Parathyroid adenoma (tissue), 2 donors: ENCODE results near the gene VIPR2.

ENCODE experiments used
- H2AFZ ChIP-seq: fragments of 300-600 bp; sonication (generic); one replicate; pipeline ENCODE4 v1.7.0; 2017; ENCODE audit warnings: antibody characterized with exemption, mild to moderate bottlenecking
- H3K27ac ChIP-seq: fragments of 300-600 bp; sonication (generic); one replicate; pipeline ENCODE4 v1.7.0; 2017
- H3K27me3 ChIP-seq: fragments of 300-600 bp; sonication (generic); one replicate; pipeline ENCODE4 v1.7.0; 2017; ENCODE audit warnings: low read length; ENCODE audit not compliant: control insufficient read depth, insufficient read depth
- H3K36me3 ChIP-seq: fragments of 300-600 bp; sonication (generic); one replicate; pipeline ENCODE4 v1.7.0; 2017; ENCODE audit warnings: low read length; ENCODE audit not compliant: control insufficient read depth, insufficient read depth
- H3K4me1 ChIP-seq: fragments of 300-600 bp; sonication (generic); one replicate; pipeline ENCODE4 v1.7.0; 2017; ENCODE audit warnings: control low read depth
- H3K4me2 ChIP-seq: fragments of 300-600 bp; sonication (generic); one replicate; pipeline ENCODE4 v1.7.0; 2017; ENCODE audit warnings: low read length
- H3K4me3 ChIP-seq: fragments of 300-600 bp; sonication (generic); one replicate; pipeline ENCODE4 v1.7.0; 2017; ENCODE audit warnings: low read depth, low read length
- H3K79me2 ChIP-seq: fragments of 300-600 bp; sonication (generic); one replicate; pipeline ENCODE4 v1.7.0; 2017; ENCODE audit warnings: control low read depth
- H3K9ac ChIP-seq: fragments of 300-600 bp; sonication (generic); one replicate; pipeline ENCODE4 v1.7.0; 2017; ENCODE audit warnings: mild to moderate bottlenecking
- H3K9me3 ChIP-seq: fragments of 300-600 bp; sonication (generic); one replicate; pipeline ENCODE4 v1.7.0; 2017; ENCODE audit warnings: low read length; ENCODE audit not compliant: control insufficient read depth
- CTCF ChIP-seq: fragments of 300-600 bp; sonication (generic); IDR thresholded peaks from one replicate; pipeline ENCODE4 v1.7.0; 2017; ENCODE audit warnings: antibody characterized with exemption, mild to moderate bottlenecking
- donor health status: primary hyperparathyroidism.

VIPR2 gene

DNA sequence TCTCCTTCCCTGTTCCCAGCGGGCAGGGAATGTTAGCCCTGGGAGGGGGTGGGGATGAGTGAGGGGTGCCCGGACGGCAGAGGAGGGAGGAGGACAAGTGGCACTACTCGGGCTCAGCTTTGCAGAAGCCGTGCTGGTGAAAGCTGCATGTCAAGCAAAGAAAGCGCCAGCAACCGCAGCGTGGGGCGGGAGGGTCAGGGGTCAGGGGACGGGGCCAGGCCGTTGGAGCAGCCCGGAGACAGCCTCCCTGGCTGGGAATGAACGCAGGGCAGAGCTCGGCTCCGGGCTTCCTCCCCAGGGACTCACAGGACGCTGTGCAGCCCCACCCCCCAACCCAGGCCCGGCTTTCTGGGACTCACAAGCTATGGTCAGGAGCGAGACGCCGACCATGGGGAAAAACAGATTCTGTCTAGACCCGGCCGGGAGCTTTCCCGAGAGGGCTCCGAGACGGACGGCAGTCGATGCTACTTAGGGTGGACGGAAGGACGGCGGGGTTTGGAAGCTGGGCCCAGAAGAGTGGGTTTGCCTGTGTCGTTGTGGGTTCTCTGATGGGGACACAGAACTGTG lies 113.4 kb downstream of the VIPR2 start:
- no peaks in the 10 kb centered on the region for H3K9me3 ChIP-seq
- H3K4me2 ChIP-seq, result peak overlapping the region; percentile 91
- H2AFZ ChIP-seq, result peak overlapping the region; percentile 70
- H3K36me3 ChIP-seq, result no peaks in the 10 kb centered on the region
- TF ChIP-seq CTCF, result no peak
- no peaks in the 10 kb centered on the region for H3K4me1 ChIP-seq
- H3K79me2 ChIP-seq, result no peaks in the 10 kb centered on the region
- peak overlapping the region; percentile 51 for H3K4me3 ChIP-seq
- H3K9ac ChIP-seq, result no peak overlapping the region
- no peaks in the 10 kb centered on the region for H3K27me3 ChIP-seq
- no peak overlapping the region for H3K27ac ChIP-seq

- no peak for TF ChIP-seq CTCF
- H3K9me3 ChIP-seq, result no peaks in the 10 kb centered on the region
- H3K79me2 ChIP-seq, result no peaks in the 10 kb centered on the region
- H3K27me3 ChIP-seq, result no peaks in the 10 kb centered on the region
- no peaks in the 10 kb centered on the region for H3K36me3 ChIP-seq
- peak overlapping the region; percentile 91 for H3K4me2 ChIP-seq
- H3K4me1 ChIP-seq, result no peaks in the 10 kb centered on the region
- H3K9ac ChIP-seq, result no peak overlapping the region
- H2AFZ ChIP-seq, result peak overlapping the region; percentile 70
- no peak overlapping the region for H3K27ac ChIP-seq
- peak overlapping the region; percentile 51 for H3K4me3 ChIP-seq
Observed at GRCh38 chr7:159030490-159031134, 114.1 kb downstream of the VIPR2 start.

DNA sequence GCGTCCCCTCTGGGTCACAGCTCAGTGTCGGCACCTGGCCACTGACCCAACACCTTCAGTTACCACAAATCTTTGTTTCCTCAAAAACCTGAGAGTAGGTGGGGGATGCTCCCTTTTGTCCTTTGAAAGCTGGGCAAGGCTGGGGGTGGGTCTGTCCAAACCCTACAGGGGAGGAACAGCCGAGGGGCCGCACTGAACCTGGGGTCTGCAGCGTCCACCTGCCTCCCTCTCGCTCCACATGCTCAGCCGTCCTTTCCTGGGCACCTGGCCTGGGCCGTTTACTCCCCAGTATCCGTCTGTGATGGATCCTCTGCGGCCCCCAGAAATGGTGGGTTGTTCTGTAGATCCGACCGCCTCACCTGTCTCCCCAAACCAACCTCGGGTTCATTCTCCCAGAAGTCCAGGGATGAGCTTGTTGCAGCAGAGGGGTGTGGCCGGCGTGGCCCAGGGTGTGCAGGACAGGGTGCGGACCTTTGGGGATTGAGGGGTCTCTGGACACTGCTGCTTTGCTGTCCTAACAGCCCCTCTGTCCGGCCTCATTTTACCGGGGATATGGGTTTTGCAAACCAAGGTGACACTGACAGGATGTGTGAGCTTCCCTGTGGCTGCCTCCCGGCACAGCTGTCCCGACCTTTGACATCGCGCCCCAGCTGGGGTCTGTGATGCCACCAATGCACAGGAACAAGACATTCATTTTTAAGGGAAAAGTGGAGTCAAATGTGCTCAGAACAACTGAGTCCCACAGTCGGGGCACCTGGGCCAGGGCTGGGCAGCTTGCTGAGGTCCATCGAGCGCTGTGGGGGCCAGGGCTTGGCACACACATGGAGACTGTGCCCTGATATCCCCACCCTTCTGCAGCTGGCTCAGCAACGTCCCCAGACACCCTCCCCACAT lies 115.9 kb downstream of the VIPR2 start:
- no peak overlapping the region for H3K4me2 ChIP-seq
- H3K9ac ChIP-seq, result no peak overlapping the region
- no peak overlapping the region for H3K27ac ChIP-seq
- TF ChIP-seq CTCF, result no peak
- peak overlapping the region; percentile 68 for H2AFZ ChIP-seq
- no peaks in the 10 kb centered on the region for H3K4me1 ChIP-seq
- H3K9me3 ChIP-seq, result no peaks in the 10 kb centered on the region
- no peak overlapping the region for H3K4me3 ChIP-seq
- no peaks in the 10 kb centered on the region for H3K79me2 ChIP-seq
- no peaks in the 10 kb centered on the region for H3K27me3 ChIP-seq
- no peaks in the 10 kb centered on the region for H3K36me3 ChIP-seq

DNA sequence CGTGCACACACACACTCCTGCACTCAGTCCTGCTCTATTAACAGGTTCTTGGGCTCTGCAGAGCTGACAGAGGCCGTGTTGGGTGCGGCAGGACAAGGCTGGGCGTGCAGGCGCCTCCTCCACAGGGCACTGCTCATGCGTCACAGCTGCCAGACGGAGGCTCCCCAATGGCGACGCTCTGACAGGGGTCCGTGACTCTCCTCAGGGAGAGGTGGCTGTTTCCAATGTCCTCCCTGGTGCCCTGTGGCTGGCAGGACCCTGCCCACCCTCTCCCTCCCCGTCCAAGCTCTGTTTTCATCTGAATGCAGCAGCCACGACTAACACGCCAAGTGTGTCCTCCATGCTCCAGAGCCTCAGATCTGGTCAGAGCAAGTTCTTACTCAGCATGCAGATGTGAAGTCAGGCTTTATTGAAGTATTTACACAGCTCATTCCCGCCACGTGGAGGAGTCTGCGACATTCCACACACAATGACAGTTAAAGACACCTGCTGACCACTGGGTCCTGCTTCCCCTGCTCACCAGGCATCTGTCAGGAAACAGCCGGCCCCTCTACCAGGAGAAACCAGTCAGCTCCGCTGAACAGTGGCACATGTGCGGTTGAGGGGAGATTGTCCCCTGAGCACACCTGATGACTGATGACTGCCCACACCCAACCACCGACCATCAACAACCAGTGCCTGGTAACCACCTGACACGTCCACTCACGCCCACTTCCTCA lies 116.7 kb downstream of the VIPR2 start:
- TF ChIP-seq CTCF, result no peak
- no peaks in the 10 kb centered on the region for H3K4me1 ChIP-seq
- H3K27me3 ChIP-seq, result no peaks in the 10 kb centered on the region
- H3K79me2 ChIP-seq, result no peaks in the 10 kb centered on the region
- H2AFZ ChIP-seq, result peak overlapping the region; percentile 68
- no peaks in the 10 kb centered on the region for H3K36me3 ChIP-seq
- H3K4me3 ChIP-seq, result no peak overlapping the region
- no peaks in the 10 kb centered on the region for H3K9me3 ChIP-seq
- H3K27ac ChIP-seq, result no peak overlapping the region
- H3K9ac ChIP-seq, result no peak overlapping the region
- no peak overlapping the region for H3K4me2 ChIP-seq
